Esophagus squamous epithelium (tissue), 4 donors: ENCODE data around the gene STAT3.
A peak's percentile ranks its signal among the peaks of the same experiment; 100 is the strongest.

Experiments used
- POLR2A ChIP-seq, 4 donors: fragments of 450-650 bp; IDR thresholded peaks; one replicate each; pipeline ENCODE4 v1.6.1; 2017; ENCODE audit warnings: antibody characterized with exemption in 4 of 4, mild to moderate bottlenecking in 4 of 4, moderate library complexity in 3 of 4
- TF ChIP-seq, protein P1 (sequence below), 6 experiments: fragments of 450-650 bp in 4 of 6; fragments of 200-600 bp in 2 of 6; sonication (generic) in 2 of 6; IDR thresholded peaks; one replicate each; pipeline ENCODE4 v1.5.1; 2016 to 2019; ENCODE audit warnings: antibody characterized with exemption in 6 of 6, mild to moderate bottlenecking in 4 of 6, moderate library complexity in 4 of 6

DNA sequence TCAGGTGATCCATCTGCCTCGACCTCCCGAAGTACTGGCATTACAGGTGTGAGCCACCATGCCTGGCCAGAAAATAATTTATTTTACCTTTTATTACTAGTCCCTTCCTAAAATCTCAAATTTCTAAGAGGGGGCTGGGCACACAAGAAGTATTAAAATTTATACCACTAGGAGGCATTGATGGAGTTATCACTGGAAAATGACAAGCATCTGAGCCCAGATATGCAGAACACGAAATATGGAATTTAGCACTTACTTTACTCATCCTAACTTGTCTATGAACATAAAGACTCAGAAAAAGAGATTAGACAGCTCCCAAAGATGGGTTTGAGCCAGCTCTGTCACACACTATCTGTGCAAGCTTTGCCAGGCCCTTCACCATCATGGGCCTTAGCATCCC is 53.6 kb downstream of the STAT3 start:
- TF ChIP-seq, protein P1, sequence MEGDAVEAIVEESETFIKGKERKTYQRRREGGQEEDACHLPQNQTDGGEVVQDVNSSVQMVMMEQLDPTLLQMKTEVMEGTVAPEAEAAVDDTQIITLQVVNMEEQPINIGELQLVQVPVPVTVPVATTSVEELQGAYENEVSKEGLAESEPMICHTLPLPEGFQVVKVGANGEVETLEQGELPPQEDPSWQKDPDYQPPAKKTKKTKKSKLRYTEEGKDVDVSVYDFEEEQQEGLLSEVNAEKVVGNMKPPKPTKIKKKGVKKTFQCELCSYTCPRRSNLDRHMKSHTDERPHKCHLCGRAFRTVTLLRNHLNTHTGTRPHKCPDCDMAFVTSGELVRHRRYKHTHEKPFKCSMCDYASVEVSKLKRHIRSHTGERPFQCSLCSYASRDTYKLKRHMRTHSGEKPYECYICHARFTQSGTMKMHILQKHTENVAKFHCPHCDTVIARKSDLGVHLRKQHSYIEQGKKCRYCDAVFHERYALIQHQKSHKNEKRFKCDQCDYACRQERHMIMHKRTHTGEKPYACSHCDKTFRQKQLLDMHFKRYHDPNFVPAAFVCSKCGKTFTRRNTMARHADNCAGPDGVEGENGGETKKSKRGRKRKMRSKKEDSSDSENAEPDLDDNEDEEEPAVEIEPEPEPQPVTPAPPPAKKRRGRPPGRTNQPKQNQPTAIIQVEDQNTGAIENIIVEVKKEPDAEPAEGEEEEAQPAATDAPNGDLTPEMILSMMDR (IDR thresholded peaks at IDR 0.05) = peak in 1 of 6 experiments; percentile 9
- no peak for TF ChIP-seq POLR2A (IDR thresholded peaks at IDR 0.05)
